ENCODE data around the gene EGLN1. TPM values are rescaled to one million over a fixed set of nuclear protein-coding genes. Genes with fewer than 3 reads are reported as not detected.

EGLN1 gene
- total RNA-seq, 4 donors from 2014 or later, result 36.6 to 48.5 (median 42.2) TPM

DNA sequence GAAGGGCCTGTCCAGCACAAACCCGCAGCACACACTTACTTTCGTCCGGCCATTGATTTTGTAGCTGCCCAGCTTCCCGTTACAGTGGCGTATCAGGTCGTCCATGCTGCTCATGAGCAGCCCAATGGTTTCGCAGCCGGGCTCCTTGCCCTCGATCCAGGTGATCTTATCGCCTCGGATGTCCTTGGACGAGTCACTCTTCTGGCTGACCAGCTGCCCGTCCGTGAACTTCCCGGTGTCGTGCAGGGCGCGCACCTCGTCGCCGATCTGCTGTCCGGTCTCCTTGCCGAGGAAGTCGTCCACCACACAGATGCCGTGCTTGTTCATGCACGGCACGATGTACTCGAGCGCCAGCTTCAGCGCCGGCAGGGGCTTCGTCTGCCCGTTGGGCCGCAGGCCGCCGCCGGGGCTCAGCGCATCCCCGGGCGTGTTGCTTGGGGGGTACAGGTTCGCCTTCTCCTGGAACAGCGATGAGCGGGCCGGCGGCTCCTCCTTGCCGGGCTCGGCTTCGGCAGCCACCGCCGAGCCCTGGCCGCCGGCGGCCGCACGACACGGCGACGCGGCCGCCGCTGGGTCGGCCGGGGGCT lies 1.0 kb downstream of the EGLN1 start:
- Histone ChIP-seq H3K9me3 (no peaks in the 10 kb centered on the region), H3K4me1 (peaks cover 21 to 29% of the 10 kb centered on the region in 2 donors), H3K4me3 (replicated peaks in 1 of 3) (peak overlapping the region; percentile 54 to 87 (median 84)), H3K27ac (peak overlapping the region; percentile 92 to 96 (median 94)), H3K36me3 (no peaks in the 10 kb centered on the region), H3K27me3 (no peaks in the 10 kb centered on the region)
- intact Hi-C loops (cut with DNase I), result no loop called here
- TF ChIP-seq, protein P1, sequence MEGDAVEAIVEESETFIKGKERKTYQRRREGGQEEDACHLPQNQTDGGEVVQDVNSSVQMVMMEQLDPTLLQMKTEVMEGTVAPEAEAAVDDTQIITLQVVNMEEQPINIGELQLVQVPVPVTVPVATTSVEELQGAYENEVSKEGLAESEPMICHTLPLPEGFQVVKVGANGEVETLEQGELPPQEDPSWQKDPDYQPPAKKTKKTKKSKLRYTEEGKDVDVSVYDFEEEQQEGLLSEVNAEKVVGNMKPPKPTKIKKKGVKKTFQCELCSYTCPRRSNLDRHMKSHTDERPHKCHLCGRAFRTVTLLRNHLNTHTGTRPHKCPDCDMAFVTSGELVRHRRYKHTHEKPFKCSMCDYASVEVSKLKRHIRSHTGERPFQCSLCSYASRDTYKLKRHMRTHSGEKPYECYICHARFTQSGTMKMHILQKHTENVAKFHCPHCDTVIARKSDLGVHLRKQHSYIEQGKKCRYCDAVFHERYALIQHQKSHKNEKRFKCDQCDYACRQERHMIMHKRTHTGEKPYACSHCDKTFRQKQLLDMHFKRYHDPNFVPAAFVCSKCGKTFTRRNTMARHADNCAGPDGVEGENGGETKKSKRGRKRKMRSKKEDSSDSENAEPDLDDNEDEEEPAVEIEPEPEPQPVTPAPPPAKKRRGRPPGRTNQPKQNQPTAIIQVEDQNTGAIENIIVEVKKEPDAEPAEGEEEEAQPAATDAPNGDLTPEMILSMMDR (IDR thresholded peaks at IDR 0.05), result no peak
- peak in 1 of 2 donors; percentile 26 for TF ChIP-seq POLR2A (IDR thresholded peaks at IDR 0.05)
- 1 to 5% methylated on average over 10 to 19 of the region's 63 CpGs for WGBS, 2 donors
- DNase-seq, result peak; percentile 57 to 60

DNA sequence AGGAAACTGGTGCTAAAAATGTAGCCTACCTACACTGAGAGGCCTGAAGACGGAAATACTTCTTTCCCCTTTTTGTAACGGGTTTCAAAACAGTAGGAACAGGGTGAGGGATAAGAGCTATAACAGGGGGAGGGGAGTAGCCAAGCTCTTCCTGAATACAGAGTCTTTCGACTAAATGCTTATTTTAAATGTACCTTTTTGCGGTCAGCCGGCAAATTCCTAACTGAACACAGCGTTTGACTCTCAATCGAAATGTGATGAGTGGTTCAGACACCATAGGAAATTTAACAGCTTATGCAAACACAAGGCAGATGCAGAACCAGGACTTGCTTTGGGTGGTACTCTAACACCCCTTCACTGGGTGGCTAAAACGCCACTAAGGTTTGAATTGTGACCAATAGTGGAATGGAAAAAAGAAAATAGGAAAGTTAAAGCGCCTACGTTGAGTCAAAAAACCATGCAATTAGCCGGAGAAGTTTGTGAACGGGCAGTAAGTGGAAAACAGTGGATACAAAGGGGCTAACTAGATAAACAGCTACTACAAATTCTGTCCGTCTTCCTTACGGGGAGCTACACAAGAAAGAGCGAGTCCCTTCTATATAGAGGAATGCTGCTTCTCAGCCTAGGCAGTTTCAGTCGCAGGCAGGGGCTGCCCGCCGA lies 1.7 kb downstream of the EGLN1 start:
- DNase-seq, result no peak
- Histone ChIP-seq H3K27ac (peak overlapping the region in 2 of 3 donors; percentile 94 to 96), H3K9me3 (no peaks in the 10 kb centered on the region), H3K36me3 (no peaks in the 10 kb centered on the region), H3K4me1 (peaks cover 21 to 29% of the 10 kb centered on the region in 2 donors), H3K27me3 (no peaks in the 10 kb centered on the region), H3K4me3 (replicated peaks in 1 of 3) (peak overlapping the region; percentile 54 to 87 (median 84))
- no peak for TF ChIP-seq POLR2A (IDR thresholded peaks at IDR 0.05)
- TF ChIP-seq, protein P1 (IDR thresholded peaks at IDR 0.05), result no peak
- WGBS, 2 donors, result 1% methylated on average over 18 of the region's 18 CpGs
- intact Hi-C loops (cut with DNase I), result no loop called here

DNA sequence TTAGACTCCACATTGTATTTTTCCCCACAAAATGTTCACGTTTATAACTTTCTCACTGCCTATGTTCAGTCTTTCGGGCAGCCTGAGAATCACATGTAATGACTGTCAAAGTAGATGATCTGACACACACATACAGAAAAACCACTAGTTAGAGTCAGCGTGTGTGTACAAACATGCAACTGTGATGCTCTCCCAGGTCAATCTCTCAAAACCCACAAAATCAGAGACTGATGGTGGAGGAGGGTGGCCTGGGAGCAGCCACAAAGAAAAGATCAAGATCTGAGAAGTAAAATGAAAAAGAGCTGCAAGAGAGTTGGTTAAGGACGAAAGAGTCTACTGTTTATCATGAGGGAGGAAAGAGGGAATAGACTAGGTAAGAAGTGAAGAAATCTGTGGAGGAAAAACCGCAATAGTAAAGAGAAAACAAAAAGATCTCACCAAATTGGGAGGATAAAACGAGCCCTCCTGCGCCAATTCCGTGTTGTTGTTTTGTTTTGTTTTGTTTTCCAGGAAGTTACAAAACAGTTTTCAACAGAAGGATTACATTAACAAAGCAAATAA lies 2.3 kb downstream of the EGLN1 start:
- DNase-seq, result no peak
- no peaks in the 10 kb centered on the region for H3K27me3 ChIP-seq
- peak overlapping the region; percentile 54 to 87 (median 84) for H3K4me3 ChIP-seq (replicated peaks in 1 of 3)
- no peaks in the 10 kb centered on the region for H3K9me3 ChIP-seq
- TF ChIP-seq POLR2A (IDR thresholded peaks at IDR 0.05), result no peak
- TF ChIP-seq, protein P1 (IDR thresholded peaks at IDR 0.05), result no peak
- intact Hi-C loops (cut with DNase I), result no loop called here
- 18 to 21% methylated on average over 8 of the region's 8 CpGs for WGBS, 2 donors
- H3K36me3 ChIP-seq, result no peaks in the 10 kb centered on the region
- peaks cover 21 to 27% of the 10 kb centered on the region in 2 donors for H3K4me1 ChIP-seq
- peak overlapping the region in 1 of 3 donors; percentile 96 for H3K27ac ChIP-seq

DNA sequence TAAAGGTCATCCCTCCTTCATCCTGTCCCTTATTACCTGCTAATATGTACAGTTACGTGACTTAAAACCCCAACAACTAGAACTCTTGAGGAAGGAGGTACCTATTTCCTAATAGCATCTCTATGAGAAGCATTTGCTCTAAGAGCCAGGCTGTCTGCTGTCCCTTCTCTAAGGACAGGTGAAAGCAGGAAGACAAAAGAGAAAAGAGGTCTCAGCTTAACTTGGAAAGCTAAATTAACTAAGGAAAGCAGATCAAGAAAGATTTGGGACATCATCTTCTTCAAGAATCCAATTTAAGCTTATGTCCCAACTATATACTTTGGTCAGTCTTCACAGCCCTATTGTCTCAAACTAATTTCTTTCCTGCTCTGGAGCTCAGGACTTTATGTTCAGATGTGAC lies 2.9 kb downstream of the EGLN1 start:
- WGBS, 2 donors, result 68 to 79% methylated on average over 1 of the region's 1 CpG
- intact Hi-C loops (cut with DNase I), result no loop called here
- H3K27ac ChIP-seq, result no peak overlapping the region
- TF ChIP-seq POLR2A (IDR thresholded peaks at IDR 0.05), result no peak
- TF ChIP-seq, protein P1 (IDR thresholded peaks at IDR 0.05), result no peak
- no peaks in the 10 kb centered on the region for H3K27me3 ChIP-seq
- H3K4me3 ChIP-seq (replicated peaks in 1 of 3), result peak overlapping the region in 1 of 3 donors; percentile 87
- DNase-seq, result no peak
- H3K36me3 ChIP-seq, result no peaks in the 10 kb centered on the region
- no peaks in the 10 kb centered on the region for H3K9me3 ChIP-seq
- peaks cover 21 to 22% of the 10 kb centered on the region in 2 donors for H3K4me1 ChIP-seq

DNA sequence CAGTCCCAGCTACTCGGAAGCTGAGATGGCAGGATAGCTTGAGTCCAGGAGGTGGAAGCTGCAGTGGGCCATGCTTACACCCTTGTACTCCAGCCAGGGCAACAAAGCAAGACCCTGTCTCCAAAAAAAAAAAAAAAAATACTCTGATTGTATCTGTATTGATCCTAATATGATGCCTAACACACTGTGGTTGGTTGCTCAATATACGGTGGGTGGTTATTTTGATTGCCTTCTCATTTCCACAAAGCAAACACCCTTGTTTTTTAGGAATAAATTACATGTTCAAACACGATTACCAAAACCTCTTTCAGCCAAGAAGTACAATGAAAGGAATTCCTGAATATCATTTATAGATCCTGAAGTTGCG lies 3.4 kb downstream of the EGLN1 start:
- H3K9me3 ChIP-seq, result no peaks in the 10 kb centered on the region
- no peak for DNase-seq
- no peak overlapping the region for H3K27ac ChIP-seq
- intact Hi-C loops (cut with DNase I), result no loop called here
- H3K27me3 ChIP-seq, result no peaks in the 10 kb centered on the region
- TF ChIP-seq, protein P1 (IDR thresholded peaks at IDR 0.05), result no peak
- TF ChIP-seq POLR2A (IDR thresholded peaks at IDR 0.05), result no peak
- H3K36me3 ChIP-seq, result no peaks in the 10 kb centered on the region
- H3K4me1 ChIP-seq, result peaks cover 21 to 22% of the 10 kb centered on the region in 2 donors
- WGBS, 2 donors, result 77 to 78% methylated on average over 4 of the region's 4 CpGs
- no peak overlapping the region for H3K4me3 ChIP-seq (replicated peaks in 1 of 3)

Data from thyroid gland (tissue), 4 donors.